Heart left ventricle (tissue), 13 donors: ENCODE measurements around the gene POLR3GL.

Source experiments
- CTCF ChIP-seq, 12 donors: fragments of 200-600 bp; sonication (generic) in 4 of 12; IDR thresholded peaks; one replicate each; pipeline versions ENCODE4 v1.5.0 to v1.8.0; 2018 to 2022; ENCODE audit warnings: antibody characterized with exemption in 12 of 12, mild to moderate bottlenecking in 5 of 12
- POLR2A ChIP-seq, 2 donors: fragments of 450-650 bp; IDR thresholded peaks; one replicate each; pipeline ENCODE4 v1.6.1; 2017; ENCODE audit warnings: antibody characterized with exemption in 2 of 2, mild to moderate bottlenecking in 2 of 2, moderate library complexity in 2 of 2
- donor health status: ischemic (EF 13 %, LVEDD 7.1; RV severe dilation, severe dysfunction).
- donor health status: DM: no; HTN: yes; CAD: no.
- donor health status: DM: no; HTN: no; CAD: no.
- donor health status: ischemic (EF 25% LVEDD 6.9; RV normal size, moderate dysfunction).
- donor health status: ischemic (EF 25% LVEDD 5.7; RV mildly dilated, moderate dysfunction).
- donor health status: ischemic (EF 35%, LVEDD 5.7; RV mildly dilated, moderate dysfunction).
- donor health status: nonischemic (EF 11% LVEDD 7.7; RV severe dilation, severe dysfunction).
- donor health status: DM: yes; HTN: yes; CAD: no.
- donor health status: PGD.
- donor health status: ischemic (EF 29% LVEDD 5.4; RV normal size, mild dysfunction).
- donor health status: nonischemic (EF 23%, LVEDD 6.1; RV moderate dilation, normal function).

GRCh38 chr1:145985129-145985501, 20.6 kb downstream of the POLR3GL start:
- no peak for TF ChIP-seq CTCF (IDR thresholded peaks at IDR 0.05)
- no peak for TF ChIP-seq POLR2A (IDR thresholded peaks at IDR 0.05)
